ENCODE data around the gene GPR158.

DNA sequence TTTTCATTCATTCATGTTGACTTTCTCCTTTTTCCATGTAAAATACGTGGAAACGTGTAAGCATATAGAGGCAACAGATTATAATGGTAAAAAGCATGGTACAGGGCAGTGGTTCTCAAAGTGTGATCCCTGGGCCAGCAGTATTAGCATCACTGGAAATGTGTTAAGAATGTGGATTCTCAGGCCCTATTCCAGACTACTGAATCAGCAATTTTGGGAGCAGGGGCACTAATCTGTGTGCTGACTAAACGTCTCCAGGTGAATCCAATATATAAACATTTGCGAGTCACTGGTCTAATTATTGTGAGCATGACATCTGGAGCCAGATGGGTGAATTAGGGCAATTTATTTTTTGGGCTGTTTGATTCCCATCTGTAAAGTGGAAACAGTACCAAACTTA lies 5.1 kb upstream of the GPR158 start:
- TF ChIP-seq, protein P1, sequence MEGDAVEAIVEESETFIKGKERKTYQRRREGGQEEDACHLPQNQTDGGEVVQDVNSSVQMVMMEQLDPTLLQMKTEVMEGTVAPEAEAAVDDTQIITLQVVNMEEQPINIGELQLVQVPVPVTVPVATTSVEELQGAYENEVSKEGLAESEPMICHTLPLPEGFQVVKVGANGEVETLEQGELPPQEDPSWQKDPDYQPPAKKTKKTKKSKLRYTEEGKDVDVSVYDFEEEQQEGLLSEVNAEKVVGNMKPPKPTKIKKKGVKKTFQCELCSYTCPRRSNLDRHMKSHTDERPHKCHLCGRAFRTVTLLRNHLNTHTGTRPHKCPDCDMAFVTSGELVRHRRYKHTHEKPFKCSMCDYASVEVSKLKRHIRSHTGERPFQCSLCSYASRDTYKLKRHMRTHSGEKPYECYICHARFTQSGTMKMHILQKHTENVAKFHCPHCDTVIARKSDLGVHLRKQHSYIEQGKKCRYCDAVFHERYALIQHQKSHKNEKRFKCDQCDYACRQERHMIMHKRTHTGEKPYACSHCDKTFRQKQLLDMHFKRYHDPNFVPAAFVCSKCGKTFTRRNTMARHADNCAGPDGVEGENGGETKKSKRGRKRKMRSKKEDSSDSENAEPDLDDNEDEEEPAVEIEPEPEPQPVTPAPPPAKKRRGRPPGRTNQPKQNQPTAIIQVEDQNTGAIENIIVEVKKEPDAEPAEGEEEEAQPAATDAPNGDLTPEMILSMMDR (IDR thresholded peaks at IDR 0.05 in 2 of 3, conservative IDR thresholded peaks at IDR 0.05 in 1 of 3; ENCODE audit: borderline replicate concordance in 1 of 3, insufficient read depth in 1 of 3, low read depth in 2 of 3, low read length in 2 of 3): no peak
- TF ChIP-seq JUND (IDR thresholded peaks at IDR 0.05) (no peak), EZH2phosphoT487 (IDR thresholded peaks at IDR 0.05; ENCODE audit: borderline replicate concordance) (no peak), EZH2 (IDR thresholded peaks at IDR 0.05) (no peak), EGR1 (IDR thresholded peaks at IDR 0.05; ENCODE audit: low read depth) (no peak), POLR2A (IDR thresholded peaks at IDR 0.05; ENCODE audit: borderline replicate concordance, extremely low read depth, insufficient read depth, insufficient read length) (no peak), POLR2AphosphoS5 (IDR thresholded peaks at IDR 0.05; ENCODE audit: low read depth, low read length) (no peak), RAD21 (IDR thresholded peaks at IDR 0.05; ENCODE audit: low read depth) (no peak), SIN3A (IDR thresholded peaks at IDR 0.05; ENCODE audit: low read depth) (no peak), CBX3 (IDR thresholded peaks at IDR 0.05; ENCODE audit: low read depth) (no peak)
- TF ChIP-seq, protein P2, sequence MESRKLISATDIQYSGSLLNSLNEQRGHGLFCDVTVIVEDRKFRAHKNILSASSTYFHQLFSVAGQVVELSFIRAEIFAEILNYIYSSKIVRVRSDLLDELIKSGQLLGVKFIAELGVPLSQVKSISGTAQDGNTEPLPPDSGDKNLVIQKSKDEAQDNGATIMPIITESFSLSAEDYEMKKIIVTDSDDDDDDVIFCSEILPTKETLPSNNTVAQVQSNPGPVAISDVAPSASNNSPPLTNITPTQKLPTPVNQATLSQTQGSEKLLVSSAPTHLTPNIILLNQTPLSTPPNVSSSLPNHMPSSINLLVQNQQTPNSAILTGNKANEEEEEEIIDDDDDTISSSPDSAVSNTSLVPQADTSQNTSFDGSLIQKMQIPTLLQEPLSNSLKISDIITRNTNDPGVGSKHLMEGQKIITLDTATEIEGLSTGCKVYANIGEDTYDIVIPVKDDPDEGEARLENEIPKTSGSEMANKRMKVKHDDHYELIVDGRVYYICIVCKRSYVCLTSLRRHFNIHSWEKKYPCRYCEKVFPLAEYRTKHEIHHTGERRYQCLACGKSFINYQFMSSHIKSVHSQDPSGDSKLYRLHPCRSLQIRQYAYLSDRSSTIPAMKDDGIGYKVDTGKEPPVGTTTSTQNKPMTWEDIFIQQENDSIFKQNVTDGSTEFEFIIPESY (IDR thresholded peaks at IDR 0.05; ENCODE audit: extremely low read depth, insufficient replicate concordance, low read length): no peak
